ENCODE measurements around the gene TMEM123. TPM values are rescaled to one million over a fixed set of nuclear protein-coding genes. Genes with fewer than 3 reads are reported as not detected.

TMEM123 gene
- total and polyA plus RNA-seq, 2 donors from 2014 or later: 57.0 to 143 TPM

DNA sequence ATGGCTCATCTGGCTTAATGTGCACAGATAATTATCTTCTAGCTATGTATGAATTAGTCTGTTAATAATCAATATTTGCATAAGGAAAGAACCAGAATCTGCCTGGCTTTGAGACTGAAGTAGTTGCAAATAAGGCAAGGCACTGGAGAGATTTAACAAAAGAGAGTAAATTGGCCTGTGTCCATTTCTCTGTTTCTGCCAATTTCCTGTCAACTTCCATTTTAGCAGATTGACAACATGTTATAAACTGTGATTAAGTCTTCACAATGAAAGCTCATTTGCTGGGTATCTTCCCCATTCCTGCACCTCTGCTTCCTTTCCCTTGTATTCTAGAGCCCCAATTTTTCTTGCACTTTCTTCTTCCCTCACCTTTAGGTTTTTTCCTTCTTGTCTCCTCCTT, 5.3 kb upstream of the TMEM123 start:
- no peaks in the 10 kb centered on the region for H3K4me1 ChIP-seq (ENCODE audit: control insufficient read depth in 2 of 3, insufficient read depth in 2 of 3, low read depth in 1 of 3, low read length in 3 of 3)
- TF ChIP-seq, protein P1, sequence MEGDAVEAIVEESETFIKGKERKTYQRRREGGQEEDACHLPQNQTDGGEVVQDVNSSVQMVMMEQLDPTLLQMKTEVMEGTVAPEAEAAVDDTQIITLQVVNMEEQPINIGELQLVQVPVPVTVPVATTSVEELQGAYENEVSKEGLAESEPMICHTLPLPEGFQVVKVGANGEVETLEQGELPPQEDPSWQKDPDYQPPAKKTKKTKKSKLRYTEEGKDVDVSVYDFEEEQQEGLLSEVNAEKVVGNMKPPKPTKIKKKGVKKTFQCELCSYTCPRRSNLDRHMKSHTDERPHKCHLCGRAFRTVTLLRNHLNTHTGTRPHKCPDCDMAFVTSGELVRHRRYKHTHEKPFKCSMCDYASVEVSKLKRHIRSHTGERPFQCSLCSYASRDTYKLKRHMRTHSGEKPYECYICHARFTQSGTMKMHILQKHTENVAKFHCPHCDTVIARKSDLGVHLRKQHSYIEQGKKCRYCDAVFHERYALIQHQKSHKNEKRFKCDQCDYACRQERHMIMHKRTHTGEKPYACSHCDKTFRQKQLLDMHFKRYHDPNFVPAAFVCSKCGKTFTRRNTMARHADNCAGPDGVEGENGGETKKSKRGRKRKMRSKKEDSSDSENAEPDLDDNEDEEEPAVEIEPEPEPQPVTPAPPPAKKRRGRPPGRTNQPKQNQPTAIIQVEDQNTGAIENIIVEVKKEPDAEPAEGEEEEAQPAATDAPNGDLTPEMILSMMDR (IDR thresholded peaks at IDR 0.05; ENCODE audit: borderline replicate concordance, extremely low read depth, insufficient read depth): no peak
- FAIRE-seq (no peak), DNase-seq (no peak)
- no peaks in the 10 kb centered on the region for H3K27me3 ChIP-seq (ENCODE audit: control insufficient read depth, insufficient read depth, low read length)
- no peak overlapping the region for H3K4me3 ChIP-seq (ENCODE audit: low read length in 3 of 3)
- H3K9ac ChIP-seq (ENCODE audit: low read length in 3 of 3): no peak overlapping the region
- intact Hi-C loops (cut with DNase I): no loop called here
- H3K36me3 ChIP-seq (ENCODE audit: control insufficient read depth in 2 of 3, insufficient read depth in 3 of 3, low read length in 3 of 3): no peaks in the 10 kb centered on the region
- no peak overlapping the region for H3K27ac ChIP-seq (ENCODE audit: low read depth in 2 of 2, low read length in 2 of 2)
- no peaks in the 10 kb centered on the region for H3K9me3 ChIP-seq (ENCODE audit: control insufficient read depth in 2 of 3, insufficient read depth in 1 of 3, low read length in 3 of 3)

DNA sequence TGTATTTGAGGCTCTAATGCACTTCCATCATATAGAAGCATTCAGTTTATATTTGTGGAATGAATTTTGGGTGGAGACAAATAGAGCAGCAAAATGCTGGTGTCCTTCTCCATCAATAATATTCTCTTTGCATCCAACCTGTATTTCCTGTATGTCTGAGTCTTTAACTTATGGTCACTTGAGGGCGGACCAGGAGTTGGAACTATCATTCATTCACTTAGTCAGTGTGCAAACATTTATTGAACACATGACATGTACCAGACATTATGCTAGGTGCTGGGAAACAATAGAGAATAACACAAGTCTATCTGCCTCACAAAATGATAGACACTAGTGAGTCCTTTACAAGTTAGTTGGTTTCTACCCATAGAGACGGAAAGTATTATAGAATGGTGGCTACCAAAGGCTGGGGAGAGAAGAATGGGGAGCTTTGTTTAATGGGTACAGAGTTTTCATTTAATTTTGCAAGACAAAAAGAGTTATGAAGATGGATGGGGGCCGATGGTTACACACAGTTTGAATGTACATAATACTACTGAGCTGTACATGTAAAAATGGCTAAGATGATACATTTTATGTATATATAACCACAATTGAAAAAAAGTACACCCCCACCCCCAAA, 4.6 kb upstream of the TMEM123 start:
- no peak for FAIRE-seq
- Histone ChIP-seq H3K4me1 (ENCODE audit: control insufficient read depth in 2 of 3, insufficient read depth in 2 of 3, low read depth in 1 of 3, low read length in 3 of 3) (no peaks in the 10 kb centered on the region), H3K9me3 (ENCODE audit: control insufficient read depth in 2 of 3, insufficient read depth in 1 of 3, low read length in 3 of 3) (no peaks in the 10 kb centered on the region), H3K36me3 (ENCODE audit: control insufficient read depth in 2 of 3, insufficient read depth in 3 of 3, low read length in 3 of 3) (no peaks in the 10 kb centered on the region), H3K9ac (ENCODE audit: low read length in 3 of 3) (no peak overlapping the region), H3K27ac (ENCODE audit: low read depth in 2 of 2, low read length in 2 of 2) (no peak overlapping the region), H3K27me3 (ENCODE audit: control insufficient read depth, insufficient read depth, low read length) (no peaks in the 10 kb centered on the region), H3K4me3 (ENCODE audit: low read length in 3 of 3) (no peak overlapping the region)
- TF ChIP-seq, protein P1 (IDR thresholded peaks at IDR 0.05; ENCODE audit: borderline replicate concordance, extremely low read depth, insufficient read depth): no peak
- intact Hi-C loops (cut with DNase I): no loop called here
- no peak for DNase-seq

DNA sequence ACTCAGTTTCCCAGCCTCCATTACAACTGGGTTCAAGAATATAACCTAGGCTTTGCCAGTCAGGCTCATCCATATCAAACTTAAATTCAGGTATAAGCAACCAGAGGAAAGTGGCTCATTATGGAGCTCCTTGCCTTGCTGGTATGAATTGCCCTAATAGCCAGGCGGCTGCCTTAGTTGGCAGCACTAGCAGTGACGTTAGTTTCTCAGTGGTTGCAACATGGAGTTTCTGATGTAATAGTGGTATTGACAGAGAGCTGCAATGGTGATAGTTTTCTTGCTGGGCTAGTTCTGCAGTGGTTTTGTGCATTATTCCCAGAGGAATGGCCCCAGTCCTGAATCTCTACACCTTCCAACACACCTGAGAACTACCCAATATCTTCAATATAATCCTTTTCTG, 3.8 kb upstream of the TMEM123 start:
- TF ChIP-seq, protein P1 (IDR thresholded peaks at IDR 0.05; ENCODE audit: borderline replicate concordance, extremely low read depth, insufficient read depth): no peak
- DNase-seq (no peak), FAIRE-seq (no peak)
- Histone ChIP-seq H3K4me3 (ENCODE audit: low read length in 3 of 3) (no peak overlapping the region), H3K4me1 (ENCODE audit: control insufficient read depth in 2 of 3, insufficient read depth in 2 of 3, low read depth in 1 of 3, low read length in 3 of 3) (no peaks in the 10 kb centered on the region), H3K9ac (ENCODE audit: low read length in 3 of 3) (no peak overlapping the region), H3K9me3 (ENCODE audit: control insufficient read depth in 2 of 3, insufficient read depth in 1 of 3, low read length in 3 of 3) (no peaks in the 10 kb centered on the region), H3K36me3 (ENCODE audit: control insufficient read depth in 2 of 3, insufficient read depth in 3 of 3, low read length in 3 of 3) (no peaks in the 10 kb centered on the region), H3K27ac (ENCODE audit: low read depth in 2 of 2, low read length in 2 of 2) (no peak overlapping the region), H3K27me3 (ENCODE audit: control insufficient read depth, insufficient read depth, low read length) (no peaks in the 10 kb centered on the region)
- intact Hi-C loops (cut with DNase I): no loop called here

DNA sequence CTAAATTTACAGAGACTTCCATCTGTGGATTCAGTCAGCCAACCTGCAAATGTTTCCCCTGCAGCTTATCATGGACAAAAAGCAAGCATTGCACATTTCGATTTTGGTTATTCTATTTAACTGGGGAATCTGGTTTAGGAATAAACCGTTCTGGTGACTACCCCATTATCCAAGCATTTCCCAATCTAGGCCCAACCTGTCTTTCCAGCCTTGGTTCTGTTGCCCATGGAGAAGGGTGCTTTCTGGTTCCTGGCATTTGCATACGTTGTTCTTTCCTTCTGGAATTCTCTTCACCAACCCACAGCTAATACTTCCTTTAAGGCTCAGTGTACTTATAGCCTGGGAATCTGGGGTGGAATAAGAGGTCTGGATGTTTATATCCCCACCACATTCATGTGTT, 1.4 kb upstream of the TMEM123 start:
- Histone ChIP-seq H3K27me3 (ENCODE audit: control insufficient read depth, insufficient read depth, low read length) (no peaks in the 10 kb centered on the region), H3K9ac (ENCODE audit: low read length in 3 of 3) (no peak overlapping the region), H3K27ac (ENCODE audit: low read depth in 2 of 2, low read length in 2 of 2) (no peak overlapping the region), H3K36me3 (ENCODE audit: control insufficient read depth in 2 of 3, insufficient read depth in 3 of 3, low read length in 3 of 3) (no peaks in the 10 kb centered on the region), H3K4me3 (ENCODE audit: low read length in 3 of 3) (no peak overlapping the region), H3K4me1 (ENCODE audit: control insufficient read depth in 2 of 3, insufficient read depth in 2 of 3, low read depth in 1 of 3, low read length in 3 of 3) (peaks cover 0 to 10% (median 2%) of the 10 kb centered on the region in 3 donors), H3K9me3 (ENCODE audit: control insufficient read depth in 2 of 3, insufficient read depth in 1 of 3, low read length in 3 of 3) (no peaks in the 10 kb centered on the region)
- TF ChIP-seq, protein P1 (IDR thresholded peaks at IDR 0.05; ENCODE audit: borderline replicate concordance, extremely low read depth, insufficient read depth): no peak
- no peak for DNase-seq
- intact Hi-C loops (cut with DNase I): no loop called here
- no peak for FAIRE-seq
